Right atrium auricular region (tissue), 2 donors: ENCODE measurements around the gene AFF1. TPM values are rescaled to one million over a fixed set of nuclear protein-coding genes. Genes with fewer than 3 reads are reported as not detected.
A peak's percentile ranks its signal among the peaks of the same experiment; 100 is the strongest.

Experiments
- DNase-seq: peaks from one replicate; pipeline ENCODE4 v3.0.0-alpha.2; 2019; ENCODE audit warnings: low spot score
- H3K27ac ChIP-seq, 2 donors: fragments of 200-600 bp; sonication (generic); 1 replicate in 1 of 2; 2 replicates in 1 of 2; pipeline ENCODE4 v1.5.1; 2016 to 2019
- H3K27me3 ChIP-seq, 2 donors: fragments of 200-600 bp; sonication (generic); one replicate each; pipeline versions ENCODE4 v1.5.1 to v1.6.0; 2017 to 2019
- H3K36me3 ChIP-seq: fragments of 200-600 bp; sonication (generic); one replicate; pipeline ENCODE4 v1.5.1; 2016
- H3K4me1 ChIP-seq, 2 donors: fragments of 200-600 bp; sonication (generic); one replicate each; pipeline versions ENCODE4 v1.5.1 to v1.6.0; 2017 to 2019
- H3K4me3 ChIP-seq, 2 donors: fragments of 200-600 bp; sonication (generic); 1 replicate in 1 of 2; 2 replicates in 1 of 2; pipeline ENCODE4 v1.5.1; 2017 to 2019; ENCODE audit warnings: mild to moderate bottlenecking in 1 of 2, moderate library complexity in 1 of 2
- H3K9me3 ChIP-seq, 2 donors: fragments of 200-600 bp; sonication (generic); one replicate each; pipeline ENCODE4 v1.5.1; 2019
- CTCF ChIP-seq, 2 donors: fragments of 200-600 bp; sonication (generic); IDR thresholded peaks; one replicate each; pipeline ENCODE4 v1.5.1; 2019; ENCODE audit warnings: antibody characterized with exemption in 2 of 2
- total RNA-seq, 2 donors: library from RNA; depleted of rRNA; stranded (reverse); fragments of >200 nt; gene quantifications; one replicate each; pipeline ENCODE4 v1.1.0, GENCODE V29; 2016

The AFF1 gene
- total RNA-seq, 2 donors from 2014 or later: 59.2 to 73.5 TPM

- DNase-seq: no peak
- H3K9me3 ChIP-seq: no peaks in the 10 kb centered on the region
- H3K27ac ChIP-seq: peak overlapping the region; percentile 43 to 59
- no peaks in the 10 kb centered on the region for H3K27me3 ChIP-seq
- H3K4me3 ChIP-seq: no peak overlapping the region
- no peak for TF ChIP-seq CTCF (IDR thresholded peaks at IDR 0.05)
- no peaks in the 10 kb centered on the region for H3K36me3 ChIP-seq
- H3K4me1 ChIP-seq: peaks cover 0 to 64% of the 10 kb centered on the region in 2 donors
Measured at GRCh38 chr4:86938771-86939520, 4.1 kb downstream of the AFF1 start.

- Histone ChIP-seq H3K4me1 (peaks cover 0 to 59% of the 10 kb centered on the region in 2 donors), H3K27ac (peak overlapping the region; percentile 43 to 59), H3K36me3 (no peaks in the 10 kb centered on the region), H3K27me3 (no peaks in the 10 kb centered on the region), H3K9me3 (no peaks in the 10 kb centered on the region), H3K4me3 (no peak overlapping the region)
- TF ChIP-seq CTCF (IDR thresholded peaks at IDR 0.05): no peak
- no peak for DNase-seq
Measured at GRCh38 chr4:86939729-86940575, 5.1 kb downstream of the AFF1 start.

GRCh38 chr4:86940920-86941460, 6.2 kb downstream of the AFF1 start:
- Histone ChIP-seq H3K4me1 (peaks cover 0 to 59% of the 10 kb centered on the region in 2 donors), H3K9me3 (no peaks in the 10 kb centered on the region), H3K27me3 (no peaks in the 10 kb centered on the region), H3K4me3 (no peak overlapping the region), H3K36me3 (no peaks in the 10 kb centered on the region), H3K27ac (no peak overlapping the region)
- no peak for DNase-seq
- no peak for TF ChIP-seq CTCF (IDR thresholded peaks at IDR 0.05)

GRCh38 chr4:86942185-86942666, 7.4 kb downstream of the AFF1 start:
- TF ChIP-seq CTCF (IDR thresholded peaks at IDR 0.05): no peak
- peaks cover 0 to 56% of the 10 kb centered on the region in 2 donors for H3K4me1 ChIP-seq
- no peaks in the 10 kb centered on the region for H3K27me3 ChIP-seq
- no peaks in the 10 kb centered on the region for H3K36me3 ChIP-seq
- no peak for DNase-seq
- no peak overlapping the region for H3K4me3 ChIP-seq
- H3K27ac ChIP-seq: no peak overlapping the region
- H3K9me3 ChIP-seq: no peaks in the 10 kb centered on the region

GRCh38 chr4:86944964-86945781, 10.4 kb downstream of the AFF1 start:
- H3K36me3 ChIP-seq: peaks cover 6% of the 10 kb centered on the region
- H3K4me3 ChIP-seq: no peak overlapping the region
- H3K27ac ChIP-seq: no peak overlapping the region
- no peak for TF ChIP-seq CTCF (IDR thresholded peaks at IDR 0.05)
- peaks cover 0 to 37% of the 10 kb centered on the region in 2 donors for H3K4me1 ChIP-seq
- H3K27me3 ChIP-seq: no peaks in the 10 kb centered on the region
- no peaks in the 10 kb centered on the region for H3K9me3 ChIP-seq
- no peak for DNase-seq
